Breast epithelium (tissue), 3 donors: ENCODE data around the gene NACC2.
"Not testable (repeated sequence)": the region's sequence is repeated elsewhere in the genome, so short reads cannot be mapped to it uniquely, and the experiment has no call there.

Experiments used
- CTCF ChIP-seq, 3 donors: fragments of 450-650 bp; IDR thresholded peaks; one replicate each; pipeline ENCODE4 v1.5.1; 2016 to 2017; ENCODE audit warnings: antibody characterized with exemption in 3 of 3, mild to moderate bottlenecking in 3 of 3, moderate library complexity in 3 of 3
- POLR2A ChIP-seq: fragments of 450-650 bp; IDR thresholded peaks from one replicate; pipeline ENCODE4 v1.6.1; 2016; ENCODE audit warnings: antibody characterized with exemption, mild to moderate bottlenecking, moderate library complexity
- POLR2AphosphoS5 ChIP-seq, 3 donors: sonication (generic); formaldehyde crosslinking; IDR thresholded peaks; one replicate each; pipeline ENCODE4 v1.6.1; 2017; ENCODE audit warnings: antibody characterized with exemption in 3 of 3

GRCh38 chr9:135966916-135967260 is 128.2 kb downstream of the NACC2 start:
- not testable (repeated sequence) for TF ChIP-seq POLR2AphosphoS5 (IDR thresholded peaks at IDR 0.05); CTCF (IDR thresholded peaks at IDR 0.05); POLR2A
